GM19463 (cell line): Measurements from ENCODE around the gene FKBP14.

ENCODE experiments used
- ATAC-seq: cut with Tn5 transposase; IDR thresholded peaks from one replicate; pipeline ENCODE4 v1.9.1; 2021; ENCODE audit warnings: mild to moderate bottlenecking, moderate library complexity; ENCODE audit not compliant: unreplicated experiment

Gene FKBP14, protein sequence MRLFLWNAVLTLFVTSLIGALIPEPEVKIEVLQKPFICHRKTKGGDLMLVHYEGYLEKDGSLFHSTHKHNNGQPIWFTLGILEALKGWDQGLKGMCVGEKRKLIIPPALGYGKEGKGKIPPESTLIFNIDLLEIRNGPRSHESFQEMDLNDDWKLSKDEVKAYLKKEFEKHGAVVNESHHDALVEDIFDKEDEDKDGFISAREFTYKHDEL

DNA sequence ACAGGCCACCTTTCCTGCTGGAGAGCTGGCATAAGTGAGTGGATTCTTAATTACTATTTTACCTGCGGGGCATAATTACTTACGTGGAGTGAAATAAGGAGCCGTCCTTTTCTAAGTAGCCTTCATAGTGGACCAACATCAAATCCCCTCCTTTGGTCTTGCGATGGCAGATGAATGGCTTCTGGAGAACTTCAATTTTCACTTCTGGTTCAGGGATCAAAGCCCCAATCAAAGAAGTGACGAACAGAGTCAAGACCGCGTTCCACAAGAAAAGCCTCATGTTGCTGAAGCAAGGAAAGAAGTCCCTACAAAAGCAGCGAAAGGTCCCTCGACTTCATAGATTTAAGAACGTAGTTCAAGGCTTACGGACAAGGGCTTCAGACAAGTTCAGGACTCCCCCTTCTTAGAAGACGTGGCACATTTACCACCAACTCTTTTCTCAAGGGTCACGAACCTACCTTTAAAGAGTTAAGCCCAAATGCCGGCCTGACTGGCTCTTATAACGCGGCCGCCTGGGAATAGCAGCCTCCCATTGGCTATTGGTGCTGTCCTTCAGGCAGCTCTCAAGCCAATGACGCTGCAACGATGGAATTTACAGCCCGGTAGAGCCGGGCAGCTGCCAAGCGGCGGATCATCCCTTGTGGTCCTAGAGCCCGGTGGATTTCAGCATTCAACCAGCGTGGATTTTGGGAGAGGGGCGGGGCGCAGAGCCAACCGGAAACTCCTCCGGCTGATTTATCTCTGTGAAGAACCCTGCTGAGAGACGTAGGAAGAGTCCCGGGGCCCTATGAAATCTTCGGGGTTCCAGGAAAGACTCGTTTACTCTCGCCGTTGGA is at the start of gene FKBP14:
Gene FKBP14 (minus strand): TSS at position 474 of the 836 bp plus-strand sequence. CDS start 194 bp downstream, at position 280.
- ATAC-seq, result peak; percentile 73

DNA sequence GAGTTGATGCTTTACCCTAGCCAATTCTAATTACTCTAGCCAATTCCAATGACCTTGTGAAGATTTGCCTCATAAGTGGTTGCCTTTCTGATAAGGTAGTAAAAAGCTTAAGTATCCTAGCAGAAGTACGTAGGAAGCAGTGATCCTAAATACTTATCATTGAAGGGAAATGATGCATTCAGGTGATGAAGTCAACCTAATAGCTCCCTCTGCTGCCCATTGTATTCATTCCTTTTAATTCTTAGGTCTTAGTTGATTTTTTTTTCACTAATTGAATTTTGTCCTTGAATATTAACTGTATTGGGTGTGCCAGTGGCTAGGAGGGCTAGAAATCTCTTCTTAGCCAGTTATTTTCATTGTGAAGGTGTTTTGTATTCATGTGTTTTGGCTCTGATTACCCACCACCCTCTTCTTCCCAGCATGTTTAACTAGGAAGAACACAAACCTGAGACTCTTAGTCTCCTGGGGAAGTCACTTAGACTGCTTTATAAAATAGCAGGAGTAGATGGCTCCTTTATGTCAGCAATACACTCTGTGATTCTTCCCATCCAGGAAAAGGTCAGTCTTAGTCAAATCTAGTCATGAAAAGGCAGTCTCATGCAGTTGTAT is 48.0 kb upstream of the FKBP14 start:
- ATAC-seq, result no peak

DNA sequence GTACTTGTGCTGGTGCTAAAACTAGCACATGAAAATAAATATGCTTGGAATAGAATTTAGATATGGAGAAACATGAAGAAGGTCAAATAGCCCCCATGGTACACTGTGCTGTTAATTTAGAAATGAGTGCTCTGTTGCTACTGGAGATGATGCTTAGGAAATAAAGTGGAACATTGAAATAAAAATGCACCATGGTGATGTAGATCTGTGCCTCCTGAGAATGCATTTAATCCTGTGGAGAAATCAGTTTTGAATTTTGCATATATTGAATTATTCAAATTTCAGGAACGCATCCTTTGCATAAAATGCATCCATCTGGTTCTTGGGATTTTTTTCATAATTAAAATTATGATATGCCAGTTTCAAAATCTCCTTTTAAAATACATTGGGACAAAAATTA is 46.2 kb upstream of the FKBP14 start:
- no peak for ATAC-seq

DNA sequence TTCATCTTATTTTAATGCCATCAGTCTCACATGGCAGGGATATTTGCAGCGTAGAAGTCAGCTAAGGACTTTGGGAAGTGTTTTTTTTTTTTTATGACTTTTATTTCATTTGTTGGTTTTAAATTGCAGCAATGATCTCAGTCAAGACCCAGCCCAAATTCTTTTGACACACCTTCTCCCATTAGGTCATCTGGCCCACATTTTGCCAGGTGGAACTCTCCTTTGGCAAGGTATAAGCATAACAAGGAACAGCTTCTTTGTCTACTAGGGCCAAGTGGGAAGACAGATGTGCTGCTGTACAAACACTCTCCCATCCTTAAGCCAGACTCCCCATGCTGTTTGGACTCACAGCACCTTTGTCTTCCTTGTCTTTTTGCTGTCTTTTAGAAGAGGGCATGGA is 43.5 kb upstream of the FKBP14 start:
- ATAC-seq, result no peak

DNA sequence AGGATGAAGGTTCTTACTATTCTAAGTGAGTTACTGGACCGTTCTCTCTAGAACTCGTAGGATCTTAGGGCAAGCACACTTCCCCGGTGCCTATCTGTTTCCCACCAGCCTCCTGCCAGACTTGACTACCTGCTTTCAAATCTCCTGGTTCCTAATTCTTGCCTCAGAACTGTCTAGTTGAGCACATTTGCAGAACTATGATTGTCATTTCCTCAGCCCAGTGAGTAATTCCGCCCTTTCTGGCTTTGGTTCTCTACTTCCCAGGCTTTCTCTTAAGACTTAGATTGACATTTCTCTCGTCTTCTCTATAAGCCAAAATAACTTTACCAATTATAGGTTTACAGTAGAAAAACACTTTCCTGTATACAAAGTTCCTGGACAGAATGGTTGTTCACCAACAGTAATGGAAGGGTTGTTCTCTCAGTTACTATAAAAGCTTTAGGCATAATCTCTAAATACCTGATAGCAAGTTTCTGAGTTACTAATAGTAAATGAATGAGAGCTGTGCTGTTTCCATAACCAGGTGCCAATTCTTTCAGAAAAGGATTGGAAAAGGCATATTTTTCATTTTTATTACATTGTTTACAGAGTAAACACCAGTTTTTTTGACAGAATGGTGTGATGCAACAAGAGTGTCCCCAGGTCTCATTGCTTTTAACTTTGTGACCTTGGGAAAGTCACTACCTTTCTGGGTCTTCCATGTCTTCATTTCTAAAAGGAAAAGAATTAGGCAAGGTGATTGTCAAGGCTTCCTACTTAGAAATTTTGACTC is 42.8 kb upstream of the FKBP14 start:
- no peak for ATAC-seq

DNA sequence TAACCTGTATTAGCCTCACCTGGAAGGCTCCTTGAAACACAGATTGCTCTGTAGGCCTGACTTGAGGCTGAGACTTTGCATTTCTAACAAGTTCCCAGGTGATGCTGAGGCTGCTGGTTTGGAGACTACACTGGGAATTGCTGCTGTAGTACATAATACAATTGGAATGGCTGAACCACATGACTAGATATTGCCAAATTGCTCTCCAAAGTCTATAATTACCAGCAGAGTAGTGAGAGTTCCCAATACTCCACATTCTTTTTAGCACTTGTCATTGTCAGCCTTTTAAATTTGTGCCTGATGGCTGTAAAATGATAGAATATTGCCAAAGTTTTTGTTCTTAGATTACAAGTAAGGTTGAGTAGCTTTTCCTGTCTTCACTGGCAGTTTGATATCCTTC is 41.6 kb upstream of the FKBP14 start:
- no peak for ATAC-seq

DNA sequence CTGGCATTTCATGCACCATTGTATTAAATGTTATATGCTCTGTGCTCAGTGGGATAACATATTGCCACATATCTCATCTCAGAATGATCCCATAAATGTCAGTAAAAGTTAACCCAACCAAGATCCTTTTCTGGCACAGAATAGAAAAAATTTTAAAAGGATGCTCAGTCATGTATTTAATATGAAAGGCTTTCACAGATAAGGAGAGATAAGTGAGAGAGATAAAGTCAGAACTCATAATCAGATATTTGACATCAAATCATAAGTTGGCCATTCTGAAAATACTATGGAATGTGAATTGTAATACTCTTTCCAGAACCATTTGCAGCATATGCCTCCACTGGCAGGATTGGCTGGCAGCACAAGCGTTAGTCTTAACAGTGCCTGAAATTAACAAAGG is 40.2 kb upstream of the FKBP14 start:
- ATAC-seq, result no peak

DNA sequence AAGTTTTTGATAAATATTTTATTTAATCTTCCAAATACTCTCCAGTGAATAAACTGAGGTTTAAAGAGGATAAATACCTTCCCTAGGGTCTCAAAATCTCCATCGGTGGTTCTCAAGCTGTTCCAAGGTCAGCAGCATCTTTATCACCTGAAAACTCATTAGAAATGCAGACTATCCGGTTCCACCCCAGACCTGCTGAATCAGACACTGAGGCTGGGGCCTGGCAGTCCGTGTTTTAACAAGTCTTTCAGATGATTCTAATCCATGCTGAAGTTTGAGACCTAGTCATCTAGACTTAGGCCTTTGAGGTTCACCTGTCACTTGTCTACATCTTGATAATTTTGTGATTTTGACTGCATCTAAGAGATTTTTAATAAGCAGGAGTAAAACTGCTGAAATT is 39.2 kb upstream of the FKBP14 start:
- ATAC-seq, result no peak

DNA sequence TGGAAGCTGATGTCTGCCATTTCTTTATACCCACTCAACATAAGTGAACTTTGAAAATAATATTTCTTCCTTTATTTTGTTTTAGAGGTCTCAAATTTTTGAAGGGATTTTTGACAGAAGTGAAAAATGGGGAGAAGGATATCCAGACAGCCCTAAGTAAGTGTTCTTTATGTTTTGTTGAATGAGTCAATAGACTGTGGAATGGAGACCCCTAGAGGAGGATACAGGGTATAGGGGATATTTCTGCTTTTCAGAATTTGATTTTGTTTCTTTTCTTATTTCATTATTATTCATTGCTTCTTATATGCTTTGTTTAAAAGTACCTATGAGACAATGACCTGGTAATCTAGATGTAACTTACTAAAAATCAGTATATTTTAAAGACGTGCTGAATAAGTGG is 36.1 kb upstream of the FKBP14 start:
- ATAC-seq, result peak; percentile 63

DNA sequence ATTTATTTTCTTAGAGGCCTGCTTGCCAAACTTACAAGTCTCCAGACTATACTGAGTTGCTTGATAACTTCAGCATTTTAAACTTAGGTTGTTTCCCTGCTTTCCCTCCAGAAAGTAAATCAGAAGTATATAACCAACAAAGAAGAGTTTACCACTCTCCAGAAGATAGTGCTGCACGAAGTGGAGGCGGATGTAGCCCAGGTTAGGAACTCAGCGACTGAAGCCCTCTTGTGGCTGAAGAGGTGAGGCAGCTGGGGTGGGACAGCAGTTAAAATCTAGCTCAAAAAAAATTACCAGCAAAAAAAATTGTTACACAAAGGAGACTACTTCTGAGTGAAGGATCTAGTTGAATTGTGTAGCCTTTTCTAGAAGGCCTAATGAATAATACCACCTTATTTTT is 35.3 kb upstream of the FKBP14 start:
- ATAC-seq, result peak; percentile 69

DNA sequence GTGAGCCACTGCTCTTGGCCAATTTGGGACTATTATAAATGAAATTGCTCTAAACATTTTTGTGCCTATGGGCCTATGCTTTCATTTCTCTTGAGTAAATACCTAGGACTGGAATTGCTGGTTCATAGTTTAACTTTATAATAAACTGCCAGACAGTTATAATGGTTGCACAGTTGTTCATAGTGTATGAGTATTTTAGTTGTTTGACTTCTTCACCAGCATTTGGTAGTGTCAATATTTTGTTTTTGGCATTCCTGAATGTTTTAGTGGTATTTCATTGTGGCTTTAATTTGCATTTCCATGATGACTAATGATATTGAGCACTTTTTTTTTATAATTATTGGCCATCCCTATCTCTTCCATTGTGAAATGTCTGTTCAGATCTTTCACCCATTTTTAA is 31.2 kb upstream of the FKBP14 start:
- ATAC-seq, result no peak

DNA sequence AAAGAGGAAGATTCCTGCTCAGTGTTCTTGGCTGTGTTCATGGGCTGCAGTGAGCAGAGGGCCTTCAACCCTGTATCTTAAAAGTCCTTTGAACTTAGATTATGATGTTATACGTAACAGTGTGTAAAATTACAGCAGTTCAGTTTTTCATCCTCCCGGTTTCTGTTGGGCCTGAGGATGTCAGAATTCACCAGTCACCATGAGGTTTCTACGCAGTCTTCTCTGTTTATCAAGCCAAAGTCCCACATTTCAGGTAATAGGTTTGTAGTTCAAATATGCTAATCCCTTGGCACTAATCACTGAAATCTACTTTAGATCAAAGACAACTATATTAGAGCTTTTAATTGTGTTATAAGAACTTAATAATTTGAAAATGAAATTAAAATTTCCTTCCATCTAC is 26.6 kb upstream of the FKBP14 start:
- ATAC-seq, result no peak

DNA sequence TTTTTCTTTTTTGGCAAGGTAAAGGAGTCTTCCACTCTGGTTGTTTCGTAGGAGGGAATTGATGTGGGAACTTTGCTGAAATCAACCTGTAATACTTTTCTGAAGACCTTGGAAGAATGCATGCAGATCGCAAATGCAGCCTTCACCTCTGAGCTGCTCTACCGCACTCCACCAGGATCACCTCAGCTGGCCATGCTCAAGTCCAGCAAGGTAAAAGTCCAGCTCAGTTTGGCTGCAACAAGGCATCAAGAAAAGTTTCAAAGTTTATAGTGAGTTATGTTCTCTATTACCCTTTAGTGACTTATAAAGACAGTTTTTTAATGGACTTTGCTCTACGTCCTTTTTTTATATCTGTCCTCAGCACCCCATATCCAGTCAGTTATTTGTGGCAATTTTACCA is 22.7 kb upstream of the FKBP14 start:
- no peak for ATAC-seq

DNA sequence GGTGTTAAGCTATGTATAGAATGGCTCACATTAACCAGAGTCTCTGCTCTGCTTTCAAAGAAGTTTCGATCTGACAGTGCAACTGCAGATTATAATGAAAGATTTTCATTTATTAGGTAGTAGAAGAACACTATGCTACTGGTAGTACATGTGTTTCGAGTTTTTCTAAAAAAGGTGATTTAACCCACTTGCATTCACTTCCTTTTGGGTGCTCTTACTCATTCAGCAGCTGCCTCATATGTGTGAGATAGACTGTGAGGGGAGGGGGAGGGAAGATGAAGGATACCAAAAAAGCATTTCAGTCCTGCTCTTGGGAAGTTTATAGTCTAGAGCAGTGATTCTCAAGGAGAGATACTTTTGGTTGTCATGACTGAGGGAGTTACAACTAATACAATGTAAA is 22.1 kb upstream of the FKBP14 start:
- ATAC-seq, result no peak

DNA sequence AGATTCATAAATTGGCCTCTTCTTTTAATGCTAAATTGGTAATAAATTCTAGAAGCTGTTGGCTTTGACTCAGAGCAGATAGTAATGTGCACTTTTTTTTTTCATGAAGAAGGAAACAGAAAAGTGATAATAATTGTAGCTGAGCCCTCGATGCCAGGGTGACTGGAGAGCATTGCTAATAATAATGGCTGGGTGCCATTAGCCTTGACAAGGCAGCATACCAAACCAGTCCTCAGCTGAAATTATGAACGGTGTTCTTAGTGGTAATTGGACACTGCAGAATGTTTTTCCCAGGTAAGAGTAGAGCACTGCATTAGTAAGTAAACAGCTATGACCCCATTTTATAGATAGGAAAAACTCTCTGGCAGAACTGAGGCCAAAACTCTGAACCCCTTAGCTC is 20.6 kb upstream of the FKBP14 start:
- ATAC-seq, result no peak

DNA sequence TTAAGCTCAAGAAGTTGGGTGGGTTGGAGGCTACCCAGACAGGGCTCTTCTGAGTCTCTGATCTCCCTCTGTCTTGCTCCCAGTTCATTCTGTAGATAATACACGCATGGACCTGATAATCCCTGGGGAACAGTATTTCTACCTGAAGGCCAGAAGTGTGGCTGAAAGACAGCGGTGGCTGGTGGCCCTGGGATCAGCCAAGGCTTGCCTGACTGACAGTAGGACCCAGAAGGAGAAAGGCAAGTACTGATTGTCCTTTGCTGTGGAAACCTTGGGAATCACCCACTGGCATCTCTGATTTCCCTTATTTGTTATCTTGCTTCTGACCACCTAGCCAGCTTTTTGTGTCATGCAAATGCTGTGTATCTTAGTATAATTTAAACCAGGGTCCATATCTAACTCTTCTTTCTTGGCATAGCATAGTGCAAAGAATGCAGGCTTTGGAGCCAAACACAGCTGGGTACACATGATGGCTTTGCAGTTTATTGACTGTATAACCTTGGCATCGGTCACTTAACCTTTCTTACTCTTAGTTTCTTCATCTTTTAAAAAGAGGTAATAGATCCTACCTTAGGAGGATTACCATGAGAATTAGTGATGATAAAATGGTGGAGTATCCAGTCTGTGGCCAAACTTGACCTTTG is 19.7 kb upstream of the FKBP14 start:
- no peak for ATAC-seq

DNA sequence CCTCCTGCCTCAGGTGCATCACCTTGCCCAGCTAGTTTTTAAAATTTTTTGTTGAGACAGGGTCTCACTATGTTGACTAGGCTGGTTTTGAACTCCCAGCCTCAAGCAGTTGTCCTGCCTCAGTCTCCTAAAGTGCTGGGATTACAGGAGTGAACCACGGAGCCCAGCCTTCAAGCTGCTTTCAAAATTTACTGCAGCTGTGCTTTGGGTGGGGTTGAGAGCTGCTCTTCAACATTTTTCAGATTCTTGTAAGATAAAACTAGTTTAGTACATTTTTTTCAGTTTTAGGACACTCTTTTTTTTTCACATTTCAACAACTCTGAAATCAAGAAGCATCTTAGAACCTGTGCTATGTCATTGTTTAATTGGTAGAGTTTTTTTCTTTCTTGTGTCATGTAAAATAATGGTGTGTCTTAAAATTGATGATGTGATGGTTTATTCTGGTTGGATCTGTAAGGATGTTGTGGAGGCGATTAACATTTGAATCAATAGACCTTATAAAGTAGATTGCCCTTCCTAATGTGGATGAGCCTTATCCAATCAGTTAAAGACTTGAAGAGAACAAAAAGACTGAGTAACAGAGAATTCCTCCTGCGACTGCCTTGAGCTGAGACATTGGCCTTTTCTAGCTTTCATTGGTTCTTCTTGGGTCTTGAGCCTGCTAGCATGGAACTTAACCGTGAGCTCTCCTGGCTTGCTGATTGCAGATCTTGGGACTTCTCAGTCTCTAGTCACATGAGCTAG is 15.2 kb upstream of the FKBP14 start:
- ATAC-seq, result no peak

DNA sequence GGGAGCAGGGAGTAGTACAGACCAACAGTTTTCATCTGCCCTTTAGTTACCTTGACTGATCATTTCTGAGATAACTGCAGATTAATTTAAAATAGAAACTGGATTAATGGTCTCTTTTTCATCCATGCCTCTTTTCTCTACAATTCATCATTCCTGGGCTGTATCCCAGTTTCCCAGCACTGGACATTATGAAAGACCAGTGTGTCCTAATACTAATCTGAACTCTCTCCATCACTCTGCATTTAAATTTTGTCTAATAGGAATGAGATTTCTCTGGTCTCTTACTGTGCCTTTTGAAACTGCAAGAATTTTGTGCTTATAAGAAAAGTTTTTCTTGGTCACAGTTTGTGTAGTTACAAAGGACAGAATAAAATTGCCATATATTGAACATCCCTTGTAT is 14.4 kb upstream of the FKBP14 start:
- no peak for ATAC-seq

DNA sequence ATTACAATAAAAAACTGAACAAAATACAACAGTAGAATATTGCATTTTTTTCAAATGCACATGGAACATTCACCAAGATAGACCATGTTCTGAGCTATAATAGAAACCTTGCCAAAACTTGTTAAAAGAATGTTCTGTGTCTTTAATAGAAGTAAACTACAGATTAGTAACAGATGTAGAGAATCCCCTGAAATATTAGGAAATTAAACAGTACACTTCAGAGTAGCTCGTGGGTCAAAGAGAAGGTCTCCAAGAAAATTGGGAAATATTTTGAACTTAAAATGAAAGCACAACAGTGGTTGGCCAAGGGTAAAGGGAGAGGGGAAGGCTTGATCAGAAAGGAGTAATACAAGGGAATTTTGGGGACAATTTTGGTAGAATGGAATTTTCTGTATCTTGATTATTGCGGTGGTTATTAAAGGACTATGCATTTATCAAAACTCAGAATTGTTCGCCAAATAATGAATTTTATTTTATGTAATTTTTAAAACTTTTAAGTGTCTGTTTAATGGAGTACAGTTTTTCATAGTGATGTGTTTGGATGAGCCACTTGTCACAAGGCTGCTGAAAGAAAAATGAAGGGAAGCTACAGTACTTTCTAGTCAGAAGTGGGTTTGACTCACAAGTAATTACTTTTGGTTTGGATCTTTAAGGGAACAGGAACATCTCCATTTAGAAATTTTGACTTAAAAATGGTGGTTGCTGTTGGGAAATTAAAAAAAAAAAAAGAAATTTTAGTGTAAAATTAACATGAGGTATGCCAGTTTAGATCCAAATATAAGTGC is 11.9 kb upstream of the FKBP14 start:
- ATAC-seq, result no peak
